ENCODE results near the gene TMSB10.
"Not testable (repeated sequence)": the region's sequence is repeated elsewhere in the genome, so short reads cannot be mapped to it uniquely, and the experiment has no call there.

TMSB10 gene

GRCh38 chr2:84904717-84905174, 710 bp upstream of the TMSB10 start:
- DNase-seq = peak; percentile 59

- DNase-seq = peak; percentile 65
Observed at GRCh38 chr2:84906108-84906899, 848 bp downstream of the TMSB10 start.

- DNase-seq = peak; percentile 73
Observed at GRCh38 chr2:84906900-84907714, 1.7 kb downstream of the TMSB10 start.

- peak; percentile 54 for DNase-seq
Observed at GRCh38 chr2:84908948-84909713, 3.7 kb downstream of the TMSB10 start.

- no peak for DNase-seq
Observed at GRCh38 chr2:84911135-84911678, 5.8 kb downstream of the TMSB10 start.

GRCh38 chr2:84912984-84913383, 7.5 kb downstream of the TMSB10 start:
- DNase-seq = no peak

- no peak for DNase-seq
Observed at GRCh38 chr2:84914334-84914733, 8.9 kb downstream of the TMSB10 start.

GRCh38 chr2:84915675-84916074, 10.2 kb downstream of the TMSB10 start:
- not testable (repeated sequence) for DNase-seq

GRCh38 chr2:84917821-84918220, 12.4 kb downstream of the TMSB10 start:
- DNase-seq = not testable (repeated sequence)

- DNase-seq = no peak
Observed at GRCh38 chr2:84918430-84918829, 13.0 kb downstream of the TMSB10 start.

- DNase-seq = peak; percentile 42
Observed at GRCh38 chr2:84919885-84920580, 14.6 kb downstream of the TMSB10 start.

GRCh38 chr2:84923009-84923408, 17.6 kb downstream of the TMSB10 start:
- DNase-seq = no peak

- peak; percentile 53 for DNase-seq
Observed at GRCh38 chr2:84924173-84925106, 19.0 kb downstream of the TMSB10 start.

GRCh38 chr2:84925336-84925723, 19.9 kb downstream of the TMSB10 start:
- no peak for DNase-seq

GRCh38 chr2:84925724-84926376, 20.4 kb downstream of the TMSB10 start:
- peak; percentile 100 for DNase-seq

- no peak for DNase-seq
Observed at GRCh38 chr2:84927275-84927627, 21.8 kb downstream of the TMSB10 start.

GRCh38 chr2:84931384-84931821, 25.9 kb downstream of the TMSB10 start:
- DNase-seq = no peak

GRCh38 chr2:84938194-84938879, 32.9 kb downstream of the TMSB10 start:
- peak; percentile 40 for DNase-seq

- peak; percentile 64 for DNase-seq
Observed at GRCh38 chr2:84939426-84940087, 34.1 kb downstream of the TMSB10 start.

Data from CD4-positive, alpha-beta T cell treated with Interleukin-17A for 4 hours (primary cell).